Cardiac muscle cell (in vitro differentiated cells and primary cell): Measurements from ENCODE around the gene CERT1. TPM values are rescaled to one million over a fixed set of nuclear protein-coding genes. Genes with fewer than 3 reads are reported as not detected.
A peak's percentile ranks its signal among the peaks of the same experiment; 100 is the strongest.

ENCODE experiments used
- DNase-seq, 2 donors: peaks; one replicate each; pipeline versions ENCODE4 v3.0.0 to v3.0.0-alpha.2; 2010 to 2017; ENCODE audit warnings: low read depth in 1 of 2, low spot score in 1 of 2
- H3K27ac ChIP-seq: fragments of 200-600 bp; sonication (generic); 2 replicates; pipeline ENCODE4 v1.5.1; 2016
- H3K27me3 ChIP-seq: fragments of 200-600 bp; sonication (generic); 2 replicates; pipeline ENCODE4 v1.6.0; 2016; ENCODE audit warnings: control low read depth
- H3K36me3 ChIP-seq: fragments of 200-600 bp; sonication (generic); 2 replicates; pipeline ENCODE4 v1.5.1; 2016; ENCODE audit warnings: control low read depth
- H3K4me1 ChIP-seq: fragments of 200-600 bp; sonication (generic); 2 replicates; pipeline ENCODE4 v1.8.1; 2017; ENCODE audit warnings: low read depth, mild to moderate bottlenecking, mixed run types
- H3K4me3 ChIP-seq: fragments of 200-600 bp; sonication (generic); 2 replicates; pipeline ENCODE4 v1.5.1; 2016; ENCODE audit warnings: mild to moderate bottlenecking
- H3K9me3 ChIP-seq: fragments of 200-600 bp; sonication (generic); 2 replicates; pipeline ENCODE4 v1.5.1; 2017; ENCODE audit warnings: low read depth, mild to moderate bottlenecking, control low read depth
- polyA plus RNA-seq: library from polyadenylated mRNA; unstranded; fragments of >200 nt; fragmentation: Nextera tagmentation; extraction: Ambion mirVana; gene quantifications from 2 replicates; pipeline ENCODE4 v1.2.1, GENCODE V29; 2016
- total RNA-seq: library from RNA; depleted of rRNA; stranded (reverse); fragments of >200 nt; gene quantifications from 2 replicates; pipeline ENCODE4 v1.2.3, GENCODE V29; 2016
- TF ChIP-seq, protein P1 (sequence below): IDR thresholded peaks from 2 replicates; pipeline ENCODE4 v1.5.1; 2012; ENCODE audit warnings: low read depth, mild to moderate bottlenecking, low read length

CERT1 gene
- total and polyA plus RNA-seq, 2 experiments from 2014 or later: 12.8 to 17.5 TPM

DNA sequence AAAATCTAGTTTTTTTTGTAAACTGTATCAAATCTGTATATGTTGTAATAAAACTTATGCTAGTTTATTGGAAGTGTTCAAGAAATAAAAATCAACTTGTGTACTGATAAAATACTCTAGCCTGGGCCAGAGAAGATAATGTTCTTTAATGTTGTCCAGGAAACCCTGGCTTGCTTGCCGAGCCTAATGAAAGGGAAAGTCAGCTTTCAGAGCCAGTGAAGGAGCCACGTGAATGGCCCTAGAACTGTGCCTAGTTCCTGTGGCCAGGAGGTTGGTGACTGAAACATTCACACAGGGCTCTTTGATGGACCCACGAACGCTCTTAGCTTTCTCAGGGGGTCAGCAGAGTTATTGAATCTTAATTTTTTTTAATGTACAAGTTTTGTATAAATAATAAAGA, 150.1 kb downstream of the CERT1 start:
- peak overlapping the region; percentile 55 for H3K27ac ChIP-seq
- peaks cover 58% of the 10 kb centered on the region for H3K36me3 ChIP-seq

DNA sequence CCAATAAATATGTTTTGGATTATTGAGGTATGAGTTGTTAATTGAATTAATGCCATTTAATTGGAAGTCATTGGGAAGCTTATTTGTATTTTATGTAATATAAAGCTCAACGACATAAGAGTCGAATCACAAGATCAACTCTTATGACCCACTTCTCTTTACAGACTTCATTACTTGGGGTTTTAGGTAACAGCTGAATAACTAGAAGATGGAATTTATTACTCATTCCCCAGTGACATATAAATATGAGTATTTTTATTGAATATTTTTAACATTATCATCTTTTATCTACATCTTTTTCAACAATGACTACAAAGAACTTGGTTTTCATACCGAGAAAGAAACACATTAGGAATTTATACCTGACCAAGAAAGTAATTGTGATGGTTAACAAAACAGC, 153.3 kb downstream of the CERT1 start:
- Histone ChIP-seq H3K36me3 (peaks cover 88% of the 10 kb centered on the region), H3K27ac (no peak overlapping the region), H3K27me3 (no peaks in the 10 kb centered on the region), H3K4me3 (no peak overlapping the region), H3K4me1 (no peaks in the 10 kb centered on the region), H3K9me3 (no peaks in the 10 kb centered on the region)
- no peak for DNase-seq
- TF ChIP-seq, protein P1, sequence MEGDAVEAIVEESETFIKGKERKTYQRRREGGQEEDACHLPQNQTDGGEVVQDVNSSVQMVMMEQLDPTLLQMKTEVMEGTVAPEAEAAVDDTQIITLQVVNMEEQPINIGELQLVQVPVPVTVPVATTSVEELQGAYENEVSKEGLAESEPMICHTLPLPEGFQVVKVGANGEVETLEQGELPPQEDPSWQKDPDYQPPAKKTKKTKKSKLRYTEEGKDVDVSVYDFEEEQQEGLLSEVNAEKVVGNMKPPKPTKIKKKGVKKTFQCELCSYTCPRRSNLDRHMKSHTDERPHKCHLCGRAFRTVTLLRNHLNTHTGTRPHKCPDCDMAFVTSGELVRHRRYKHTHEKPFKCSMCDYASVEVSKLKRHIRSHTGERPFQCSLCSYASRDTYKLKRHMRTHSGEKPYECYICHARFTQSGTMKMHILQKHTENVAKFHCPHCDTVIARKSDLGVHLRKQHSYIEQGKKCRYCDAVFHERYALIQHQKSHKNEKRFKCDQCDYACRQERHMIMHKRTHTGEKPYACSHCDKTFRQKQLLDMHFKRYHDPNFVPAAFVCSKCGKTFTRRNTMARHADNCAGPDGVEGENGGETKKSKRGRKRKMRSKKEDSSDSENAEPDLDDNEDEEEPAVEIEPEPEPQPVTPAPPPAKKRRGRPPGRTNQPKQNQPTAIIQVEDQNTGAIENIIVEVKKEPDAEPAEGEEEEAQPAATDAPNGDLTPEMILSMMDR: no peak

More for the DNA sequence above, 150.1 kb downstream of the CERT1 start:
- TF ChIP-seq, protein P1: no peak
- Histone ChIP-seq H3K27me3 (no peaks in the 10 kb centered on the region), H3K4me3 (no peak overlapping the region), H3K4me1 (no peaks in the 10 kb centered on the region), H3K9me3 (no peaks in the 10 kb centered on the region)
- DNase-seq: no peak

DNA sequence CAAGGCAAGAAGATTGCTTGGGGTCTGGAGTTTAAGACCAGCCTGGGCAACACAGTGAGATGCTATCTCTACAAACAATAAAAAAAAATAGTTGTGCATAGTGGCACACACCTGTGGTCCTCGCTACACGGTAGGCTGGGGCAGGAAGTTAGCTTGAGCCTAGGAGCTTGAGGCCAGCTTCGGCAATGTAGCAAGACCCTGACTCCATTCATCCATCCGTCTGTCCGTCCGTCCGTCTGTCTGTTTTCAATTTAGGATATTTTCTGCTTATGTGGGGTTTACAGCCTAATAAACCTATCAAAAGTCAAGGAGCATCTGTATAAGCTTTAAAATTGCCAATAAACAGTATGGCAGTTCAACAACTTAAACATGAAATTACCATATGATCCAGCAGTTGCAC, 154.7 kb downstream of the CERT1 start:
- H3K4me3 ChIP-seq: no peak overlapping the region
- DNase-seq: no peak
- TF ChIP-seq, protein P1: no peak
- peaks cover 95% of the 10 kb centered on the region for H3K36me3 ChIP-seq
- H3K9me3 ChIP-seq: no peaks in the 10 kb centered on the region
- no peak overlapping the region for H3K27ac ChIP-seq
- H3K4me1 ChIP-seq: no peaks in the 10 kb centered on the region
- no peaks in the 10 kb centered on the region for H3K27me3 ChIP-seq

DNA sequence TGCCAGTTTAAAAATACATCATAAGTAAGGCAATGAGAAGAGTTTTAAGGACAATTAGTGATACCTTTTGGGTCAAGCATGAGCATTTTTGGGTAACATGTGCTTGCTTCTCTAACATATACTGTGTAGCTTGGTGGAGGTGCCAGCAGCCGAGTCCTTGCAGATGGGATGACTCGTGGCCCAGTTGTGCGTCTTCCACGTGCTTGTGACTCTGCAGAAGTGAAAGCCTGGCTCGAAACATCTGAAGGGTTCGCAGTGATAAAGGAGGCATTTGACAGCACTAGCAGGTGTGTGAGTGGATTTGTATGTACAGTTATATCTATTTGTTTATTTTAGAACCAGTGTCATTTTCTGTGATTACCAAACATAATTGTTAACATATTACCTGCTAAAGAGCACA, 156.2 kb downstream of the CERT1 start:
- TF ChIP-seq, protein P1: no peak
- DNase-seq: no peak
- Histone ChIP-seq H3K27ac (no peak overlapping the region), H3K4me1 (no peaks in the 10 kb centered on the region), H3K36me3 (peaks cover 95% of the 10 kb centered on the region), H3K9me3 (no peaks in the 10 kb centered on the region), H3K27me3 (no peaks in the 10 kb centered on the region), H3K4me3 (no peak overlapping the region)

DNA sequence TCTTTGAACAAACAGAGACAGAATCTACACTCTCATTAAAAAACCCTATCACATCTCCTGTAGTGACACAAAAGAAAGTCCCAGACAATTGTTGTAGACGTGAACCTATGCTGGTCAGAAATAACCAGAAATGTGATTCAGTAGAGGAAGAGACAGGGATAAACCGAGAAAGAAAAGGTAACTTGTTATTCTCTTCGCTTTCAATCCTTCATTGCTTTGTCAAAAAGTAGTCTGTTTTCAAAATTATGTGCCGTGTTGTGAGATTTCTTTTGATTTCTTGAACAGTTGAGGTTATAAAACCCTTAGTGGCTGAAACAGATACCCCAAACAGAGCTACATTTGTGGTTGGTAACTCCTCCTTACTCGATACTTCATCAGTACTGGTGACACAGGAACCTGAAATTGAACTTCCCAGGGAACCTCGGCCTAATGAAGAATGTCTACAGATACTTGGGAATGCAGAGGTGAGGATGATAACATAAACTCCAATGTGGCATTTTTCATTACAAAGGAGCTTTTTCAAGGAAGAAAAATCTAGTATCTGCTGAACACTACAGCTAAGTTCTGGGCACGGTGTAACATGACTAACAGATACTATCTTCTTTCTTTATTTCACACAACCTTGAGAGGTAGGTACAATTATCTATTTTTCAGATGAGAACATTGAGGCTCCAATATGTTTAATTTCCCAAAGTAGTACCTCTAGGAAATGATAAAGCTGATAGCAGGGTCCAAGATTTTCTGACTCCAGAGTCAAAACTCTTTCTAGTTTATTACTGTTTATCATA, 160.1 kb downstream of the CERT1 start:
- peaks cover 93% of the 10 kb centered on the region for H3K36me3 ChIP-seq
- TF ChIP-seq, protein P1: no peak
- H3K4me3 ChIP-seq: no peak overlapping the region

More for the DNA sequence above, 160.1 kb downstream of the CERT1 start:
- H3K9me3 ChIP-seq: no peaks in the 10 kb centered on the region
- DNase-seq: no peak
- no peak overlapping the region for H3K27ac ChIP-seq
- no peaks in the 10 kb centered on the region for H3K27me3 ChIP-seq
- no peaks in the 10 kb centered on the region for H3K4me1 ChIP-seq
